Globus pallidus (tissue), 1 donor: ENCODE measurements around the gene AKIRIN2.

ENCODE experiments used
- DNase-seq: peaks from one replicate; pipeline ENCODE4 v3.0.0-alpha.2; 2015; ENCODE audit warnings: low spot score

The AKIRIN2 gene

GRCh38 chr6:87655824-87656223 lies 46.2 kb downstream of the AKIRIN2 start:
- no peak for DNase-seq

- DNase-seq = no peak
These were observed 47.1 kb downstream of the AKIRIN2 start for GRCh38 chr6:87654875-87655454.

DNA sequence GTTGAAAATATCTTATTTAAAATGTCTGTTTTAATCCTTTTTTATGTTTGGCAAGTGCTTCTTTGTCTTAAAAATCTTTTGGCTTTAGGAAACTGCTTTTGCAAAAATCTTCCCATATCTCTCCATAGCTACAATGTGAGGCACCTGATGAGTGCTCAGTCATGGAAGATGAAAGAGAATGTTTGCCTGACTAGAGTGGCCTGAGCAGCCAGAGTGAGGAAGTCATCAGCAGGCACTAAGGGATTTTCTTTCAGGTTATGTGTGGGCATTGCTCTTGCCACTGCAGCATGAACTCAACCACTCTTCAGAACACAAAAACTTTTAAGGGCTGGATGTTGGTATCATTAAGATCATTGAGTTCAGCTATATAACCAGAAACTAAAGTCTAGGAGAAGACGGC lies 47.9 kb downstream of the AKIRIN2 start:
- no peak for DNase-seq

- DNase-seq = no peak
These were observed 48.7 kb downstream of the AKIRIN2 start for GRCh38 chr6:87653074-87653962.

- DNase-seq = no peak
These were observed 57.0 kb downstream of the AKIRIN2 start for GRCh38 chr6:87645080-87645479.

DNA sequence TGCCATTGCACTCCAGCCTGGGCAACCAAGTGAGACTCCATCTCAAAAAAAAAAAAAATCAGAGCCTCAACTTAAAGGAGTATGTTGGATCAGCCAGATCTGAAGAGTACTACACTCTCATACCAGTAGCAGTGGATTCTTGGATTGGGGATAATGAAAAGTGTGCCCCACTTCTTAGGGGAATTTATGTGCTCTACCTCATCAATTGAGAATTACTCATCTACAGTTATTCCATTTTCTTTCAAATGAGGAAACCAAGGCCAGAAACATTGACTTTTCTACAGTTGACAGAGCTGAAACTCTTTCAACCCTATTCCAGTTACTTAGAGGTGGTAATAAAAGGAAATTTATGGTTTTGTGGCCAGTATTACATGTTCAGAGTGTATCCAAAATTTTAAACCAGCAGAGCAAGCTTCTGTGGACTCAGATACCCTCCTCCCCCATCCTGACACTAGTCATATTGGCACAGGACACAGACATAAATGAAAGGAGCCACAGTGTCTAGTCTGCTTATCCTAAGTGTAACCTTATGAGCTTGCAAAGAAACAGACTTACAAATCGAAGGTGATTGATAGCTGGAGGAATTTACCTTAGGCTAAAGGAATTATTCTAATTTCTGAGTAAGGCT lies 60.9 kb downstream of the AKIRIN2 start:
- DNase-seq = no peak

- no peak for DNase-seq
These were observed 62.7 kb downstream of the AKIRIN2 start for GRCh38 chr6:87639373-87639772.

- DNase-seq = no peak
These were observed 64.9 kb downstream of the AKIRIN2 start for GRCh38 chr6:87637106-87637505.

- no peak for DNase-seq
These were observed 65.7 kb downstream of the AKIRIN2 start for GRCh38 chr6:87636315-87636714.

GRCh38 chr6:87633851-87634250 lies 68.2 kb downstream of the AKIRIN2 start:
- DNase-seq = no peak

DNA sequence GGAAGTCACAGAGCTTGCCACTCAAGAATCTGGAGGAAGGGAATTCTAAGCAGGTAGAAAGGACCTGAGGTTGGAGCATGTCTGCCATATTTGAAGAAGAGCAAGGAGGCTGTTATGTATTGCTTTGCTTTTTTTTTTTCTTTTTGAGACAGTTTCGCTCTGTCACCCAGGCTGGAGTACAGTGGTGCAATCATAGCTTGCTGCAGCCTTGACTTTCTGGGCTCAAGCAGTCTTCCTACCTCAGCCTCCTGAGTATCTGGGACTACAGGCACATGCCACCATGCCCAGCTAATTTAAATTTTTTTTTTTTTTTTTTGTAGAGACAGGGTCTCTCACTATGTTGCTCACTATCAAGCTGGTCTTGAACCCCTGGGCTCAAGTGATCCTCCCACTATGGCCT lies 71.3 kb downstream of the AKIRIN2 start:
- no peak for DNase-seq

DNA sequence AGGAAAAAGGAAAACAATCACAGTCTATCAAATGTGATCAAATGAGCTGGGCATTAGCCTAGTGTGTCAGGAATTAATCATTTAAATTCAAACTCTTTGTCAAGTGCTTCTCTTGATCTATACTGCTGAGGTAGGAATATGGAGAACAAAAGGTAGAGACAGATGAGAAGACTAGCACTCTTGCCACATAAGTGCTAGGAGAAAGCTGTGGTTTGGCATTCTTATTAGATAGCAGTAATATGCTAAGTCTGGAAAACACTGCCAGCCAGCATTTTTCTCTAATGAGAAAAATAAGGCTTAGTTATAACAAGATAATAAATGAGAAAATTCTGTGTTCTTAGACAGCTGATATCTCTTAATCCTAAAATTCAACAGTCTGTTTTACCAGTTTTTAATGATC lies 73.2 kb downstream of the AKIRIN2 start:
- DNase-seq = no peak

GRCh38 chr6:87628424-87628823 lies 73.6 kb downstream of the AKIRIN2 start:
- no peak for DNase-seq
